Endothelial cell of umbilical vein (primary cell): Measurements from ENCODE around the gene METTL21C.

Experiments used
- EZH2 ChIP-seq: IDR thresholded peaks from 2 replicates; pipeline ENCODE4 v1.6.1; 2012; ENCODE audit warnings: borderline replicate concordance, low read depth, mild to moderate bottlenecking, moderate library complexity, low read length, inconsistent platforms; ENCODE audit not compliant: severe bottlenecking
- MYC ChIP-seq: IDR thresholded peaks from one replicate; pipeline ENCODE4 v1.6.1; 2011; ENCODE audit warnings: mild to moderate bottlenecking, low read depth, low read length
- POLR2A ChIP-seq: IDR thresholded peaks from 2 replicates; pipeline ENCODE4 v1.6.1; 2012; ENCODE audit warnings: low read depth, mild to moderate bottlenecking, control low read depth, low read length
- TF ChIP-seq, protein P1 (sequence below), 2 donors: IDR thresholded peaks; 1 replicate in 1 of 2; 2 replicates in 1 of 2; pipeline ENCODE4 v1.5.1; 2011; ENCODE audit warnings: low read length in 2 of 2, mild to moderate bottlenecking in 2 of 2, moderate library complexity in 2 of 2, control low read depth in 1 of 2, inconsistent platforms in 1 of 2, low read depth in 1 of 2; ENCODE audit not compliant: insufficient read depth in 1 of 2; ENCODE audit errors: extremely low read depth in 1 of 2

DNA sequence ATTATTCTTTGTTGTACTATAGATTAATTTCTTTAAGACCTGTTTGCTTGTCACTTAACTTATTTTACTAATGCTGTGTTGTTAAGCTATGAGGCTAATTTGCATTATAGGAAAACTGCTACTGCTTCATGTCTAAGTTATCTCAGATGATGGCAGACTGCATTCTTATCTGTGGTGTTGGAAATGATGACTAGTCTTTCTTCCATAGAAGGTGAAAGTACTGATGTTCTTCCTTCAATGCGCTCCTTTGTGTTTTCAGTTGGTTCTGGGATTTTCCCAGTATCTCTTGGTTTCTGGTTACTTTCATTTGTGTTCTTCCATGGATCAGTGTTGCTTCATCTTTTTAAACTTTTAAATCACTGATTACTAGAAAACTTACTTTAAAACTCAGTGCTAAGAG, 51.2 kb downstream of the METTL21C start:
- TF ChIP-seq MYC (no peak), POLR2A (no peak), EZH2 (no peak)
- TF ChIP-seq, protein P1, sequence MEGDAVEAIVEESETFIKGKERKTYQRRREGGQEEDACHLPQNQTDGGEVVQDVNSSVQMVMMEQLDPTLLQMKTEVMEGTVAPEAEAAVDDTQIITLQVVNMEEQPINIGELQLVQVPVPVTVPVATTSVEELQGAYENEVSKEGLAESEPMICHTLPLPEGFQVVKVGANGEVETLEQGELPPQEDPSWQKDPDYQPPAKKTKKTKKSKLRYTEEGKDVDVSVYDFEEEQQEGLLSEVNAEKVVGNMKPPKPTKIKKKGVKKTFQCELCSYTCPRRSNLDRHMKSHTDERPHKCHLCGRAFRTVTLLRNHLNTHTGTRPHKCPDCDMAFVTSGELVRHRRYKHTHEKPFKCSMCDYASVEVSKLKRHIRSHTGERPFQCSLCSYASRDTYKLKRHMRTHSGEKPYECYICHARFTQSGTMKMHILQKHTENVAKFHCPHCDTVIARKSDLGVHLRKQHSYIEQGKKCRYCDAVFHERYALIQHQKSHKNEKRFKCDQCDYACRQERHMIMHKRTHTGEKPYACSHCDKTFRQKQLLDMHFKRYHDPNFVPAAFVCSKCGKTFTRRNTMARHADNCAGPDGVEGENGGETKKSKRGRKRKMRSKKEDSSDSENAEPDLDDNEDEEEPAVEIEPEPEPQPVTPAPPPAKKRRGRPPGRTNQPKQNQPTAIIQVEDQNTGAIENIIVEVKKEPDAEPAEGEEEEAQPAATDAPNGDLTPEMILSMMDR (IDR thresholded peaks at IDR 0.05; ENCODE audit: extremely low read depth in 1 of 2, insufficient read depth in 1 of 2, low read depth in 1 of 2, low read length in 2 of 2), result no peak
